ENCODE data around the gene COL12A1. TPM values are rescaled to one million over a fixed set of nuclear protein-coding genes. Genes with fewer than 3 reads are reported as not detected.

The COL12A1 gene
- total and polyA plus RNA-seq, 9 of the 15 experiments (the other 6 are each of a cell fraction or from before 2014, with no cell fraction given) = 0.11 TPM; not detected in 8

- TF ChIP-seq, protein P1, sequence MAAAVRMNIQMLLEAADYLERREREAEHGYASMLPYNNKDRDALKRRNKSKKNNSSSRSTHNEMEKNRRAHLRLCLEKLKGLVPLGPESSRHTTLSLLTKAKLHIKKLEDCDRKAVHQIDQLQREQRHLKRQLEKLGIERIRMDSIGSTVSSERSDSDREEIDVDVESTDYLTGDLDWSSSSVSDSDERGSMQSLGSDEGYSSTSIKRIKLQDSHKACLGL (CRISPR knock-in tag; IDR thresholded peaks at IDR 0.05; ENCODE audit: borderline replicate concordance, poor library complexity, severe bottlenecking) = no peak
- TF ChIP-seq ARID4B (CRISPR knock-in tag; IDR thresholded peaks at IDR 0.05) (no peak), BHLHE40 (IDR thresholded peaks at IDR 0.05; ENCODE audit: low read length) (no peak), STAT5A (IDR thresholded peaks at IDR 0.05; ENCODE audit: borderline replicate concordance, low read length) (no peak)
Measured at GRCh38 chr6:75084018-75084417, 121.8 kb downstream of the COL12A1 start (continued).

- intact Hi-C loops (cut with micrococcal nuclease) = no loop called here
- no peak overlapping the region for H2AFZ ChIP-seq (ENCODE audit: low read depth, low read length)
- no peak overlapping the region for H3K4me3 ChIP-seq
- ChIA-PET CTCF (ENCODE audit: low intra/inter-chr PET ratio) (no interaction called here), POLR2A (no interaction called here)
- no peak overlapping the region for H3K4me2 ChIP-seq (ENCODE audit: insufficient read depth, low read length)
- H3K27me3 ChIP-seq (ENCODE audit: control insufficient read depth in 2 of 2, insufficient read depth in 2 of 2, low read length in 2 of 2) = no peaks in the 10 kb centered on the region; a peak in 1 of 5 replicates
- H3K9me3 ChIP-seq (replicated peaks; ENCODE audit: control insufficient read depth, insufficient read depth, low read depth, low read length) = no peaks in the 10 kb centered on the region
- H3K27ac ChIP-seq (ENCODE audit: extremely low read depth, low read depth, low read length) = no peak overlapping the region
- ATAC-seq (no peak), FAIRE-seq (no peak), DNase-seq (ENCODE audit: extremely low read depth in 1 of 4, low spot score in 3 of 4) (no peak)
- BruUV-seq (replicated peaks) = no TSS peak
- peaks cover 0 to 3% of the 10 kb centered on the region in 2 experiments; a peak in 1 of 5 replicates for H3K4me1 ChIP-seq (replicated peaks in 1 of 2; ENCODE audit: control insufficient read depth in 2 of 2, insufficient read depth in 2 of 2, low read length in 2 of 2)
- no peaks in the 10 kb centered on the region for H3K79me2 ChIP-seq (ENCODE audit: control insufficient read depth, insufficient read depth, low read length)
- in situ Hi-C loops (cut with MboI) = no loop called here
- no peaks in the 10 kb centered on the region for H3K9me1 ChIP-seq (ENCODE audit: control insufficient read depth, insufficient read depth, low read length)
- no peak overlapping the region for H3K9ac ChIP-seq (ENCODE audit: insufficient read depth in 1 of 2, low read depth in 2 of 2, low read length in 2 of 2)
- H4K20me1 ChIP-seq (replicated peaks; ENCODE audit: control insufficient read depth, insufficient read depth, low read length) = no peaks in the 10 kb centered on the region
- no peaks in the 10 kb centered on the region for H3K36me3 ChIP-seq (ENCODE audit: control insufficient read depth, insufficient read depth, low read length)
- TF ChIP-seq PTRF (tag; IDR thresholded peaks at IDR 0.05) (no peak), ZNF583 (CRISPR knock-in tag; IDR thresholded peaks at IDR 0.05) (no peak), FUS (optimal IDR thresholded peaks at IDR 0.05; ENCODE audit: low read depth, low read length) (no peak), ARID3A (IDR thresholded peaks at IDR 0.05; ENCODE audit: borderline replicate concordance, low read depth, low read length) (no peak), CAMTA2 (CRISPR knock-in tag; conservative IDR thresholded peaks at IDR 0.05) (no peak), HOMEZ (CRISPR knock-in tag; IDR thresholded peaks at IDR 0.05) (no peak), ZNF282 (CRISPR knock-in tag; IDR thresholded peaks at IDR 0.05) (no peak), FOXA1 (IDR thresholded peaks at IDR 0.05; ENCODE audit: borderline replicate concordance) (no peak)
- TF ChIP-seq, protein P2, sequence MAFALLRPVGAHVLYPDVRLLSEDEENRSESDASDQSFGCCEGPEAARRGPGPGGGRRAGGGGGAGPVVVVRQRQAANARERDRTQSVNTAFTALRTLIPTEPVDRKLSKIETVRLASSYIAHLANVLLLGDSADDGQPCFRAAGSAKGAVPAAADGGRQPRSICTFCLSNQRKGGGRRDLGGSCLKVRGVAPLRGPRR (CRISPR knock-in tag; IDR thresholded peaks at IDR 0.05) = no peak
Measured at GRCh38 chr6:75081921-75082320, 123.9 kb downstream of the COL12A1 start.

Measured in K562 (cell line).